SK-N-SH treated with all-trans-retinoic acid at 6 μM for 48 hours (cell line): ENCODE results near the gene SLC25A25.

Experiments
- GLIS3 ChIP-seq: fragments of 250-450 bp; sonication (Bioruptor Pico); IDR thresholded peaks from 2 replicates; pipeline ENCODE4 v1.5.0; 2020; ENCODE audit warnings: mild to moderate bottlenecking, moderate library complexity
- RARB ChIP-seq: fragments of 250-450 bp; sonication (Bioruptor Pico); IDR thresholded peaks from 2 replicates; pipeline ENCODE4 v1.8.0; 2021; ENCODE audit warnings: mild to moderate bottlenecking, moderate library complexity
- ZFP3 ChIP-seq: fragments of 250-450 bp; sonication (Bioruptor Pico); IDR thresholded peaks from 2 replicates; pipeline ENCODE4 v1.5.0; 2020; ENCODE audit warnings: mild to moderate bottlenecking, moderate library complexity
- ZFP30 ChIP-seq: fragments of 450-650 bp; formaldehyde crosslinking; IDR thresholded peaks from 2 replicates; pipeline ENCODE4 v1.5.0; 2022; ENCODE audit warnings: mild to moderate bottlenecking, moderate library complexity
- ZNF565 ChIP-seq: fragments of 450-650 bp; formaldehyde crosslinking; conservative IDR thresholded peaks from 2 replicates; pipeline ENCODE4 v1.5.0; 2020; ENCODE audit warnings: low read depth, mild to moderate bottlenecking, moderate library complexity
- TF ChIP-seq, protein P1 (sequence below): fragments of 250-450 bp; sonication (Bioruptor Pico); IDR thresholded peaks from 2 replicates; pipeline ENCODE4 v1.8.0; 2020; ENCODE audit warnings: mild to moderate bottlenecking, moderate library complexity, borderline replicate concordance

DNA sequence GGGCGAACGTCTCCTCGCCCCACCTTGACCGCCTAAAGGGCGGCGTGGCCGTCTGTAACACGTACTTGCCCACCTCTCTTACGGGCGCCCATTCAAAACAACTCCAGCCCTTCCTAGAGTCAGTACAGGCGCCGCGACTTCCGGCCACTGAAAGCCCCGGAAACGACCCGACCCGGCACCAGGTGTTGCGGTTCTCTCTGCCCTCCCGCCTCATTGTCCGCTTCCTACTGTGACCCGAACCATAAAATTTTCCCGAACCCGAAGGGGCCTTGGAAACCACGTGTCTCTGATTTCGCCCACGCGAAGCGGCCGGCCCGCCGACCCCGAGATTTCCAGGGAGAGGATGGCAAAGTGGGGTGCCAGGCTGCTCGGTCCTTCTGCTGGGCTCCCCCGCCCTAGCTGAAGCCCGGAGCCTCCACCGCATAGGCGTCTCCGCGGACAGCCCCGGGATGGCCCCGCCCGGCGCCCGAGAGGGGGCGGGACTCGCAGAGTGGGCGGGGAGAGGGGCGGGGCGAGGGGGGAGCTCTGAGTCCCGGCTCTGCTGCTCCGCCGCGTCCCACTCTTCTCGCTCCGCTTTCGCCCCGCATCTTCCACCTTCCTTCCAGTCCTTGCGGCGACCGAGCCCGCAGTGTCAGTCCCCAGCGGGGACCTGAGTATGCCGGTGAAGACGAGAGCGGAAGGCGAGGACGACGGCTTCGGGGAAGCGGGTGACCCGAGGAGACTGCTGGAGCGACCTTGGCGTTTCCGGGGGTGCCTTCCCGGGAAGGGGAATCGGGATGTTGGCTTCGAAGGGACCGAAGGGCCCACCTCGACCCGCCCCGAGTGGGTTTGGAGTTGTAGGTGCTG lies 60.2 kb downstream of the SLC25A25 start:
- TF ChIP-seq, protein P1, sequence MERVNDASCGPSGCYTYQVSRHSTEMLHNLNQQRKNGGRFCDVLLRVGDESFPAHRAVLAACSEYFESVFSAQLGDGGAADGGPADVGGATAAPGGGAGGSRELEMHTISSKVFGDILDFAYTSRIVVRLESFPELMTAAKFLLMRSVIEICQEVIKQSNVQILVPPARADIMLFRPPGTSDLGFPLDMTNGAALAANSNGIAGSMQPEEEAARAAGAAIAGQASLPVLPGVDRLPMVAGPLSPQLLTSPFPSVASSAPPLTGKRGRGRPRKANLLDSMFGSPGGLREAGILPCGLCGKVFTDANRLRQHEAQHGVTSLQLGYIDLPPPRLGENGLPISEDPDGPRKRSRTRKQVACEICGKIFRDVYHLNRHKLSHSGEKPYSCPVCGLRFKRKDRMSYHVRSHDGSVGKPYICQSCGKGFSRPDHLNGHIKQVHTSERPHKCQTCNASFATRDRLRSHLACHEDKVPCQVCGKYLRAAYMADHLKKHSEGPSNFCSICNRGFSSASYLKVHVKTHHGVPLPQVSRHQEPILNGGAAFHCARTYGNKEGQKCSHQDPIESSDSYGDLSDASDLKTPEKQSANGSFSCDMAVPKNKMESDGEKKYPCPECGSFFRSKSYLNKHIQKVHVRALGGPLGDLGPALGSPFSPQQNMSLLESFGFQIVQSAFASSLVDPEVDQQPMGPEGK (CRISPR knock-in tag), result no peak
- no peak for TF ChIP-seq ZFP3 (CRISPR knock-in tag)
- no peak for TF ChIP-seq GLIS3 (CRISPR knock-in tag)
- TF ChIP-seq RARB (CRISPR knock-in tag), result no peak
- no peak for TF ChIP-seq ZNF565 (CRISPR knock-in tag)
- no peak for TF ChIP-seq ZFP30 (CRISPR knock-in tag)
